AG10803 (cell line): Measurements from ENCODE around the gene ZFYVE28.
A peak's percentile ranks its signal among the peaks of the same experiment; 100 is the strongest.

Experiments used
- DNase-seq: peaks from one replicate; pipeline ENCODE4 v3.0.0; 2010; ENCODE audit warnings: low read depth
- H3K4me3 ChIP-seq: 2 replicates; pipeline ENCODE4 v1.5.1; 2011; ENCODE audit warnings: mild to moderate bottlenecking, low read length, control low read depth
- CTCF ChIP-seq: conservative IDR thresholded peaks from 2 replicates; pipeline ENCODE4 v1.5.1; 2011; ENCODE audit warnings: mild to moderate bottlenecking, low read length, control low read depth, inconsistent platforms

The ZFYVE28 gene

GRCh38 chr4:2412885-2413716 lies 5.3 kb downstream of the ZFYVE28 start:
- peak; percentile 88 for DNase-seq
- TF ChIP-seq CTCF: peak; percentile 54
- peak overlapping the region; percentile 54 for H3K4me3 ChIP-seq

- peak overlapping the region; percentile 54 for H3K4me3 ChIP-seq
- no peak for DNase-seq
- TF ChIP-seq CTCF: no peak
Observed at GRCh38 chr4:2412534-2412884, 5.9 kb downstream of the ZFYVE28 start.

- TF ChIP-seq CTCF: no peak
- H3K4me3 ChIP-seq: peak overlapping the region; percentile 54
- no peak for DNase-seq
Observed at GRCh38 chr4:2411786-2412510, 6.5 kb downstream of the ZFYVE28 start.

GRCh38 chr4:2409381-2409783 lies 9.1 kb downstream of the ZFYVE28 start:
- no peak overlapping the region for H3K4me3 ChIP-seq
- no peak for TF ChIP-seq CTCF
- no peak for DNase-seq

- H3K4me3 ChIP-seq: no peak overlapping the region
- DNase-seq: no peak
- no peak for TF ChIP-seq CTCF
Observed at GRCh38 chr4:2408976-2409375, 9.5 kb downstream of the ZFYVE28 start.

GRCh38 chr4:2408401-2408958 lies 10.0 kb downstream of the ZFYVE28 start:
- no peak for TF ChIP-seq CTCF
- no peak for DNase-seq
- no peak overlapping the region for H3K4me3 ChIP-seq
